GM20431 (cell line): ENCODE measurements around the gene STON1.
"Not testable (repeated sequence)": the region's sequence is repeated elsewhere in the genome, so short reads cannot be mapped to it uniquely, and the experiment has no call there.

ENCODE experiments used
- in situ Hi-C: fragments of 300-500 bp; cut with MseI, MboI; formaldehyde crosslinking; loops from one replicate; pipeline ENCODE4 v1.15.0; 2020; ENCODE audit warnings: low sequenced_read_pairs; ENCODE audit not compliant: unreplicated experiment

The STON1 gene

DNA sequence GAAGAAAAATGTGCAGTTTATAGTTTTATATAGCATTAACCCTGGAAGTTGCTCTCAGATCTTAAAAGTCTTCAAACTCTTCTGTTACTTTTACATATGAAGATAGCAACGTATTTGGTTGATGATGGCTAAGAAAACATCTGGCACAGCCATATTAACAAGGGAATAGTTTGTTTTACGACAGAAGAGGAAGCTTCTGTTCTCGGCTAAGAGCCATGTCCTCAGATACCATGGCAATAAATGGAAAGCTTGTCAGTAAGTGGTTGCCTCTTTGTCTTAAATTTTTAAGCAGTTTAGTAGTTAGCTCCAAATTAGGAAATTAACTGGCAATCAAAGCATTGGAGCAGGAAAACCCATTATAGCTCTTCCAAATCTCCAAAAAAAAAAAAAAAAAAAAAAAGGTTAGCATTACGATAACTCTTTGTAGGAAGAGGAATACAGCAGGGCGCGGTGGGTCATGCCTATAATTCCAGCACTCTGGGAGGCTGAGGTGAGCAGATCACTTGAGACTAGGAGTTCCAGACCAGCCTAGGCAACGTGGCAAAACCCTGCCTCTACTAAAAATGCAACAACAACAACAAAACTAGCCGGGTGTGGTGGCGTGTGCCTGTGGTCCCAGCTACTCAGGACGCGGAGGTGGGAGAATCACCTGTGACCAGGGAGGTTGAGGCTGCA is 4.5 kb upstream of the STON1 start:
- in situ Hi-C loops = no loop called here

DNA sequence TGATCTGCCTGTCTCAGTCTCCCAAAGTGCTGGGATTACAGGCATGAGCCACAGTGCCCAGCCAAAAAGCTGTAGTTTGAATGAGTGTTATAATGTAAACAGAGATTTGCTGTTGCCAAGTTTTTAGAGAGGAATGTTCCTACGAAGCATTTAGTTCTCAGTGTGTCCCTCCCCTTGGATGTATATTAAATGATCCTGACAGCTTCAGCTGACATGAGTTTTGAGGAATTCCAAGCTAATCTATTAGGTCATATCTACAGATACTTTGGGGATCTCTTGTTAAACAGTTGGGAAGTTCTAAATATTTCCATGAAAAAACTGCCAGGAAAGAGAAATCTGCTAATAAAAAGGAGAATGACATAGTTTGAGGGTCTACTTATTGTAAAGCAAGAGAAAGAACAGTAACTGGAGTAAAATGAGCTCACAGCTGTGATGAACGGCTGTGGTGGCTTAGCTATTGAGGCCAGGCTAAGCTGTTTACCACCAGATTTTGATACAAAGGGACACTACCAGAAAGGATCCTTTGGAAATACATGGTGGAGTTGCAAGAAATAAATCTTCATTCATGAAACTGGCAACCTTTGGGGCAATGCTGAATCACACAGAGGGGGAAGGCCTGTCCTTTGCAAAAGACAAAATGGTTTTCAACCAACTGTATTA is 2.6 kb upstream of the STON1 start:
- in situ Hi-C loops = no loop called here

DNA sequence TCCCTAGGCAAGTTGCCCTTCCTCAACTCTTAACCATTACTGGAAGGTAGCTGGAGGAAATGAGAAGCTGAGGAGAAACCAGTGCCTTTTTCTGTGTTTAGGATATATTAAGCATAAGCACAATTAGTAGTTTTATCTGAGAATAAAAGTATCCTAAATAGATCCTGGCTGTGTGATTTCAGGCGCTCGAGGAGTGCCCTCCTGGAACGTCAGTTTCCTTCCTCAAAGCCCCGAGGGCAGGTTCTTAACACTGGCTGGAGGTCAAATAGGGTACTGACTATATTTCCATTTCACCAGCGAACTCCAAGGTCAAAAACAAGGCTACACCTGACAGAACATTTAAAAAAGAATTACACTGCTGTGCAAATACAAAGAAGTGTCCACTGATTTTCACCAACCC is 1.5 kb upstream of the STON1 start:
- in situ Hi-C loops = no loop called here

DNA sequence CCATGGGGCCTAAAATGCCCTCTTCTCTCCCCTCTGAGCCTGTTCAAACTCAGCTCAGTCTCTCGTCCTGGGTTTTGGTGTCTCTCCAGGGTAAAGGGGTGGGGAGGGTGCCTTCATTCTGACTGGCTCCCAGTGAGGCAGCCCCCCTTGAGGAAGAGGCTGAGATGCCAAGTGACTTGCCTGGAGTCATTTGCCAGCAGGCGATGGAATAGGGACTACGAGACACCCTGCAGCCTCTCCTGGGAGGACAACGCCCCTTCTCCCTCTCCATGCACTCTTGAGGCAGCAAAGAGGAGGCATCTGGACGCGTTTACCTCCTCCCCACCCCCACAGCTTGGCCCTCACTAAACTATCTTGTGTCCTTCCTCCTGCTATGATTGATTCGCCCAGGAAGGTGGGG is 760 bp upstream of the STON1 start:
- in situ Hi-C loops = no loop called here

DNA sequence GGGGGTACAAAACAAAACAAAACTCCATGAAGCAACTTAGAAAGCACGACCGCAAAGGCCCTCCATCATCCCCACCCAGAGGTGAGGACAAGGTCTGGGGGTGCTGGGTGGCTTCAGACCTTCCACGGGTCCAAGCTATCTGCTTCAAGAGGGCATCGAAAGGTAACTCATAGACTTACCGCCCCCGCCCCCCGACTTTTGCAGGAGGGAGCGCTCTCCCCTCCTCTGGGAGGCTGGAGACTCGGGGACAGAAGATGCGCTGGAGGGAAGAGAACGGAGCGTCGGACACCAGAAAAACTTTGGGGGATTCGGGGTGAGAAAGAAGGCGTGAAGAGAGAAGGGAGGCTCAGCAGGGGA is 300 bp upstream of the STON1 start:
- in situ Hi-C loops = no loop called here

DNA sequence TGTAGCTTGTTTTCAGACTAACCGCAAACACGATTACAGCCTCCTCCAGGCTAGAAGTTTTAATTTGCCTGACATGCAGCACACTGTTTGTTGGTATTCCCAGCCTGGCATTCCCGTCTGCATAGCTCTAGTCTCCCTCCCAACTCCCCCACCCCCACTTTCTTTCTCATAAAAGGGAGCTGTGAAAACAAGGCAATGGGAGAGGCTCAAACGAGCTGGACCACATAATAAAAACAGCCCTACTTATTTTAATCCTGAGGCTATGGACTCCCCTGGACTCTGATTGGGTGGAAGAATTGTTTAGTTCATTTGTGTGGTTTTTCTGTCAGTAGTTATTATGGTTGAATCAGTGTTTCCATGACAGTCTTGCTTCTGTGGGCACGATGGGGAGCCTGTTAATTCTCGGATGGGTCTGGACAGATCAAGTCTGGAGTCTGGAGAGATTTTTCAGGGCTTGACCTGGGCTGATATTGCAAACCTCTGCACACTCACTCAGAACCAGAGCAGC is 1.2 kb downstream of the STON1 start:
- in situ Hi-C loops = no loop called here

DNA sequence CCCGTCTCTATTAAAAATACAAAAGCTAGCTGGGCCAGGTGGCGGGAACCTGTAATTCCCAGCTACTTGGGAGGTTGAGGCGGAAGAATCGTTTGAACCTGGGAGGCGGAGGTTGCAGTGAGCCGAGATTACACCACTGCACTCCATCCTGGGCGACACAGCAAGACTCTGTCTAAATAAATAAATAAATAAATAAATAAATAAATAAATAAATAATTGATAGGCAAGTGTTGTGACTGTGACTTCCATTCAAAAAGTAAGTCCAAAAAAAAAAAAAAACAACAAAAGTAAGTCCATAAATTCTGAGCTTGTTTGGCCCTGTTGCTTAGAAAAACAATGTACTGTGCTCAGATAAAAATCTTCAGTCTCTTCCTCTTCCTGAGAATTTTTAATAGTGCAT is 2.2 kb downstream of the STON1 start:
- in situ Hi-C loops = no loop called here

DNA sequence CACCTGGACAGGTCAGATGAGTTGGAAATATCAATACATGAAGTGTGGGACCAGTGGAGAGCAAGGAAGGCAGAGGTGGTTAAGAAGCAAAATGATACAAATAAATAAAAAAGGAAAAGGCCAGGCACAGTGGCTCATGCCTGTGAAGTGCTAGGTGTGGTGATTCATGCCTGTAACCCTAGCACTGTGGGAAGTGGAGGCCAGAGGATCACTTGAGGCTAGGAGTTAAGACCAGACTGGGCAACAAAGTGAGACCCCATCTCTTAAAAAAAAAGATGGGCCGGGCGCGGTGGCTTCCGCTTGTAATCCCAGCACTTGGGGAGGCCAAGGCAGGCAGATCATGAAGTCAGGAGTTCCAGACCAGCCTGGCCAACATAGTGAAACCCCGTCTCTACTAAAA is 2.9 kb downstream of the STON1 start:
- in situ Hi-C loops = no loop called here

DNA sequence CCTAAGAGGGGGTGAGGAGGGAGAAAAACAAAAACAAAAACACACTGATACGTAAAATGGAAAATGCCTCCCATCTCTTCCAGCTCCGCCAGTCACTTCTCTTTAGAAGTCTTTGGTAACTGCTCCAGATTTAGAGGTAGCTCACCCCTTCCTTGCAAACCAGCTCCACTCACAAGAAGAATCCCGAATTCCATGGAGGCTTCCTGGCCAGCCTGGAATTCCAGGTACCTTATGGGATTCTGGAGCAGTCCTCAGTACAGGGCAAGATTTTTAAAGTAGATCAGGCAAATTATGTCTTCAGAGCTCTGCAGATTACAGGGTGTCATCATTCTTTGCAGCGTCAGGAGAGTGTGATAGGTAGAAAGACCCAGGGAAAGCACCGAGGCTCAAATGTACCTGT is 4.8 kb downstream of the STON1 start:
- in situ Hi-C loops = no loop called here

DNA sequence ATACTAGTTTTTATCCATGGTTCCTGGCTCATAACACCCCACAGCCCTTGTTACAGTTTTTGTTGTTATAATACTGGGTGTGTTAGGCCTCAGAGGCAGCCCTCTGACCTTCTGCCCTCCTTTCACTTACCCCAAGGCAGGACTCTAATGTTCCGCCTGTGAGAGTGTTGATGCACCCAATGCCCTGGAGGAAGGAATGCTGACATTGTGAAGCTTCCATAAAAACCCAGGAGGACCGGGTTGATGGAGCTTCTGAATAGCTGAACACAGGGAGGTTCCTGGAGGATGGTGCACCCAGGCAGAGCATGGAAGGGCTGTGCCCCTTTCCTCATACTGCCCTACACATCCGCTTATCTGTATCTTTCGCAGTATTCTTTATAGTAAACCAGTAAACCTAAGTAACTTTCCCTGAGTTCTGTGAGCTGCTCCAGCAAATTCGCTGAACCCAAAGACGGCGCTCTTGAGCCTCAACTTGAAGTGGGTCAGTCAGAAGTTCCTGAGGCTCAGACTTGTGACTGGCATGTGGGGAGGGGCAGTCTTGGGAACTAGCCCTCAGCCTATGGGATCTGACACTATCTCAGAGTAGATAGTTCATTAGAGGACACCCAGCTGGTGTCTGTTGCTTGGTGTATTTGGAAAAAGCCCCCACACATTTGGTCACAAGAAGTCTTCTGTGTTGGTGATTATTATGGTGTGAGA is 10.4 kb downstream of the STON1 start:
- in situ Hi-C loops = no loop called here

DNA sequence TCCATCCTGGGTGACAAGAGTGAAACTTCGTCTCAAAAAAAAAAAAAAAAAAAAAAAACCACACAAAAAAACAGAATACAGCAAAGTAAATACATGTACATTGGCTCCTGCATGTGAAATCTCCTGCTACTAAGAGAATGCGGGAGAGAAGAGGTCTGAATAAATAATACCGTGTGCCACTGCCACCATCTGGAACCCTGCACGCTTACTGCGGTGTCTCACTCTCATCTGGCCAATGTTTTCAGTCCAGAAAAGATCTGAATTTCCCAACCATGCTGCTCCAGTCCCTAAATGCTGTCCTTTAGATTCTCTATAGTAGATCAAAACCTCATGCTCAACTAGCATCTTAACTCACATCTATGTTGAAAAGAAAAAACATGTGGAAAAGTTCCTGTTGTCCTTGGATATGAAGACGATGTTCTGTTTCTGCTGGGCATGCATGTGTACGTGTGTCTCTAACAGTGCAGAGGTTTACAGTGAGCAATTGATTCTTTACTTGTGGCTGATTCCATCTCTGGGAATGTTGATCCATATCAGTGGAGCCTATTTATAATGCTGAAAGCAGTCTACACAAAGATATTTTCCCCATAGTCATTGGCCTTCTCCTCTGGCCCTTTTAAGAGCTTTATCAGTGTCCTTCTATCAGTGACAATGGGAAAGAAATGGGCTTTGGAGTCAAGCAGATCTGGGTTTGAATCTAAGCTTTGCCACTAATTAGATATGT is 11.9 kb downstream of the STON1 start:
- in situ Hi-C loops = no loop called here

DNA sequence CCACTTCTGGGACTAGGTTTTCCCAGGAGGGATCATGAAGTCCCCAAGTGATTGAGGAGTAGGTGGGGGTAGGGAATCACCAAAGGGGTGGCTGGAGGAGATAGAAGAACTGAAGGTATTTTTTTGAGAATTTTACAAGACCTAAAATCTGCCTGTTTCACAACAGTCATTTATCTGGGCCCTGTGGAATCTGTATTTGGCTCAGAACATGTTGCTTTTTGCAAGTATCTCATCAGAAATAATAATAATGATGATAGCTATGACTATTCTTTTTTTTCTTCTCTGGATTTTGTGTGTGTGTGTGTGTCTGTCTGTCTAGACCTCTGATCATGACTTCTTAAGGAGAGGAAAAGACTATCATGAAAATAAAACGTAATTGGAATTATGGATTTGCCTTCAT is 13.9 kb downstream of the STON1 start:
- in situ Hi-C loops = no loop called here

DNA sequence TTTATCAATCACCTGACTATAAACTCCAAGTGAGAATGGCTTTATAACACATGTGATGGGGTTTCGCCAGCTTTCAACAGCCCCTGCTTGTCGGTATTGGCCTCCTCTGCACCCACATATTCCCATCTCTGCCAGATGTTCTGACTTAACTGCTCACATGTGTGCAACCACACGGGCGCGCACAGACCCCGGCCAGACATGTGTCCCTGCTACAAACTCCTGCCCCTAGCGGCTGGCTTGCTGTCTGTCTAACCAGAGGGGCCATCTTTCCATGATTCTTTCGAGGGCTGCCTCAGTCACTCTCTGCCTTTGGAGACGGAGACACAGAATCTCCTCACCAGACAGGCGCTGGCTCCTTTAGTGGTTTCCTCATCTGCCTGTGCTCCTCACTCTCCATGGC is 15.3 kb downstream of the STON1 start:
- in situ Hi-C loops = no loop called here

DNA sequence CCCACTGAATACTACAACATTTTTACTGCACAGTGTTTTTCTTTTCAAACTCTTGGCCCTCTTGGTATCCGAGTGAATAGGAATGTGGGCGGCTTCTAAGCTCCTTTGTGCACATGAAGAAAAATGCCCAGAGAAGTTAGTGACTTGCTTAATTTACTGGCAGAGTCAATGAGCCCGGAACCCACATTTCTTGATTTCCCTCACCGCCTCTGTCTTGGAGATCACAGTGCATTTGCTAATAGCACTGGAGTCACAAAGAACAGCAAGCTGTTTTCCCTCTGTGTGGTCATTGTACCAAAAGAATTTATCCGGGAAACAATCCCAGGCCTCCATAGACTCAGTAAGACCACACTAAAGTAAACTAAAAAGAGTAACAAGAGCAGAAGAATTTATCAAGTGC is 18.9 kb downstream of the STON1 start:
- in situ Hi-C loops = no loop called here

DNA sequence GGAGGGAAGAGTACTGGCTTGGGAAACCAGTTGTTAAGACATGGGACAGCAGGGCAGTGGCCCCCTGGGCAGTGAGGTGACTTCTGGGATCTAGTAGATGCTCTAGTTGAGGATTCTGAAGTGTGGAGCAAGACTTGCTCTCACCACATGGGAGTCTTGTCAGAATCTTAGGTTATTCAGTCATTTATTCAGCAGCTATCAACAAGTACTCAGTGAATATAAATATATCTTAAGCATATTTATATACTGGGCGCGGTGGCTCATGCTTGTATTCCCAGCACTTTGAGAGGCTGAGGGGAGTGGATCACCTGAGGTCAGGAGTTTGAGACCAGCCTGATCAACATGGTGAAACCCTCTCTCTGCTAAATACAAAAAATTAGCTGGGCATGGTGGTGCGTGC is 20.0 kb downstream of the STON1 start:
- in situ Hi-C loops = no loop called here

DNA sequence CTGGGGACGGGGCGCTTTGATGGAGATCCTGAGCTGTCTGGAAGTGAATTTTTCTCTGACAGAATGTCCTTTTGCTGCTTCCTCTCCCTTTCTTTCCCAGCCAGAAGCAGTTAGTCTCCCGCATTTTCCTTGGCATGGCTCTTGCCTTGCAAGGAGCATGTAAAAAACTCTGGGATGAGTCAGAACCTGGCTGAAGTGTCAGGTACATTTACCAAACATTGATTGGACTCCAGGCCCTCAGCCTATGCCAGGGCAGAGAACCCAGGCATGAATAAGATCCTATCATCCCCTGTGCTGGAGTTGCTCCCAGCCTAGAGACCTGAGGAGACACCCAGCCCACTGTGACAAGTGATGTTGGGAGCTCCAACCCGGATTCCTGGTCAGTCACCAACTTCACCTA is 21.6 kb downstream of the STON1 start:
- in situ Hi-C loops = no loop called here

DNA sequence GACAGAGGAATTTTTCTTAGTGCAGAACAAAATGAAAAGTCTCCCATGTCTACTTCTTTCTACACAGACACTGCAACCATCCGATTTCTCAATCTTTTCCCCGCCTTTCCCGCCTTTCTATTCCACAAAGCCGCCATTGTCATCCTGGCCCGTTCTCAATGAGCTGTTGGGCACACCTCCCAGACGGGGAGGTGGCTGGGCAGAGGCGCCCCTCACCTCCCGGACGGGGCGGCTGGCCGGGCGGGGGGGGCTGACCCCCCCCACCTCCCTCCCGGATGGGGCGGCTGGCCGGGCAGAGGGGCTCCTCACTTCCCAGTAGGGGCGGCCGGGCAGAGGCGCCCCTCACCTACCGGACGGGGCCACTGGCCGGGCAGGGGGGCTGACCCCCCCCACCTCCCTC is 25.1 kb downstream of the STON1 start:
- in situ Hi-C loops = not testable (repeated sequence)

DNA sequence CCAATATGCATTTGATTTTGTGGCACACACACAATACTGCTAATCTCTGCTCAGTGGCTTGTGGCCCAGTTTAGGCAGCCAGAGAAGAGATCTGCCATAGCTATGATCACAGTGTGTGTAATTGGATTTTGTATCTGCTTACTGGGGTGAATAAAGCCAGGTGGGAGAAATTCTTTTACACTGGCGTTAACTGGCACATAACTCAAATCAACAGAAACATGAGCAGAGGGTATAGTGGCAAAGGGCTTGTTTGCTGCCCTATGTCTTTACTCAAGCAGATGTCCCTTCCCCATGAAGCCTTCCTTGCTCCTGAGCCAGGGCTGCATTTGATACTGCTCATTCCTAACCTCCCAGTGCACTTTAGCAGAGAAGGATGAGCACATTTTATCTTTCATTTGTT is 28.5 kb downstream of the STON1 start:
- in situ Hi-C loops = no loop called here

DNA sequence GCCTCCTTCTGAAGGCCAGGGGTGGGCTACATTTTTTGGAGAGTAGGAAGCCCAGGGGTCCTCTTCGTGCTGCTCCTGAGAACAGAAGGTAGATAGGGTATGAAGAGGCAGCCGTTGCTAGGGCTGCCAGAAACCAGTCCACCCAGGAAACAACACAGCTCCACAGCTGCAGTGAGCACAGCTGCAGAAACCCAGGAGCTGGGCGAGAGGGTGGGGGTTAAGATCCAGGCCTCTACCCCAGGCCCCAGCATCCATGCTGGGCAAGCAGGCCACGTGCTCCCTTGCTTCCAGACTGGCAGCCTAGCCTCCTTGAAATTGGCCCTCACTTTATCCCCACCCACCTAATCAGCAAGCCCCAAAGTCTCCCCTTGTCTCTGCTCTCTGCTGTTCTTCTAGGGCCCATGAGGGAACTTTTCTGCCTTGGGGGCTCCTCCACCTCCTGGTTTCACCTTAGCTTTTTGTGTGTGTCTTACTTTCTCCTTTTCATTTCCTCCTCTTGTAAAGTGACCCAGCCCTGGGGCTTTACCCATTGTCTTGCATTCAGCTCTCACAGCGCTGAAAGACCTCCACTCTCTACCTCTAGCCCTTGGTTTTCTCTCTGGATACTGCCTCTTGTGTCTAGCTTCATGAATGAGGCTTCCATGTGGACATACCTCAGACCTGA is 30.7 kb downstream of the STON1 start:
- in situ Hi-C loops = no loop called here

DNA sequence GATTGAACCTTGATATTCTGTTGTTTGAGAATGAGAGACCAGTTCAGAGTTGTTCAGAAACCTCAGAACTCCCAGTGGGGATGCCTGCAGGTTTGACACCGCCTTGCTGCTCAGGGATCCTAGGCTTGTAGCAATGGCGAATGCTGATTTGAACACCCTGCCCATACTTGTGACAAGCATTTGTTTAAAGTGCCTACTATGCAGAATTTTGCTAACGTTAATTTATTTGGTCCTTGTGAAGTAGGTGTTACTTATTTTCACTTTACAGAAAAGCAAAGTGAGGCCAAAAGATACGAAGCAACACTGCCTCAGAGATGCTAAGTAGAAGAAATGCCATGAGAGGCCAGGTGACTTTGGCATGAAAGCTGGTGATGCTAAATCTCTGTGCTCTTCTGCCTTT is 32.3 kb downstream of the STON1 start:
- in situ Hi-C loops = no loop called here
